GM12801 (cell line): ENCODE measurements around the gene LRATD1.

Experiments used
- CTCF ChIP-seq: IDR thresholded peaks from one replicate; pipeline ENCODE4 v1.5.1; 2011; ENCODE audit warnings: control low read depth; ENCODE audit not compliant: insufficient read length; ENCODE audit errors: extremely low read depth

The LRATD1 gene

GRCh38 chr2:14632133-14632936 lies at the start of gene LRATD1:
LRATD1 (plus strand) TSS chr2:14632717; CDS start chr2:14633980, 1,263 bp downstream.
- TF ChIP-seq CTCF = no peak

GRCh38 chr2:14583059-14583458 lies 49.5 kb upstream of the LRATD1 start:
- TF ChIP-seq CTCF = no peak

- TF ChIP-seq CTCF = no peak
These were observed 48.7 kb upstream of the LRATD1 start for GRCh38 chr2:14583802-14584201.

GRCh38 chr2:14587119-14587518 lies 45.4 kb upstream of the LRATD1 start:
- TF ChIP-seq CTCF = no peak

- TF ChIP-seq CTCF = no peak
These were observed 31.3 kb upstream of the LRATD1 start for GRCh38 chr2:14601156-14601770.

GRCh38 chr2:14602309-14602708 lies 30.2 kb upstream of the LRATD1 start:
- no peak for TF ChIP-seq CTCF

GRCh38 chr2:14603676-14604075 lies 28.8 kb upstream of the LRATD1 start:
- no peak for TF ChIP-seq CTCF
